Myocyte (in vitro differentiated cells): ENCODE results near the gene FMN1. TPM values are rescaled to one million over a fixed set of nuclear protein-coding genes. Genes with fewer than 3 reads are reported as not detected.

Experiments
- DNase-seq: peaks from one replicate; pipeline ENCODE4 v3.0.0-alpha.2; 2012; ENCODE audit warnings: low read depth
- polyA plus RNA-seq: library from polyadenylated mRNA; unstranded; fragments of >200 nt; gene quantifications from one replicate; pipeline ENCODE4 v1.2.1, GENCODE V29; 2012; ENCODE audit warnings: missing spikeins
- total RNA-seq: library from RNA; depleted of rRNA; stranded (reverse); fragments of >200 nt; gene quantifications from 2 replicates; pipeline ENCODE4 v1.2.3, GENCODE V29; 2014

The FMN1 gene, protein sequence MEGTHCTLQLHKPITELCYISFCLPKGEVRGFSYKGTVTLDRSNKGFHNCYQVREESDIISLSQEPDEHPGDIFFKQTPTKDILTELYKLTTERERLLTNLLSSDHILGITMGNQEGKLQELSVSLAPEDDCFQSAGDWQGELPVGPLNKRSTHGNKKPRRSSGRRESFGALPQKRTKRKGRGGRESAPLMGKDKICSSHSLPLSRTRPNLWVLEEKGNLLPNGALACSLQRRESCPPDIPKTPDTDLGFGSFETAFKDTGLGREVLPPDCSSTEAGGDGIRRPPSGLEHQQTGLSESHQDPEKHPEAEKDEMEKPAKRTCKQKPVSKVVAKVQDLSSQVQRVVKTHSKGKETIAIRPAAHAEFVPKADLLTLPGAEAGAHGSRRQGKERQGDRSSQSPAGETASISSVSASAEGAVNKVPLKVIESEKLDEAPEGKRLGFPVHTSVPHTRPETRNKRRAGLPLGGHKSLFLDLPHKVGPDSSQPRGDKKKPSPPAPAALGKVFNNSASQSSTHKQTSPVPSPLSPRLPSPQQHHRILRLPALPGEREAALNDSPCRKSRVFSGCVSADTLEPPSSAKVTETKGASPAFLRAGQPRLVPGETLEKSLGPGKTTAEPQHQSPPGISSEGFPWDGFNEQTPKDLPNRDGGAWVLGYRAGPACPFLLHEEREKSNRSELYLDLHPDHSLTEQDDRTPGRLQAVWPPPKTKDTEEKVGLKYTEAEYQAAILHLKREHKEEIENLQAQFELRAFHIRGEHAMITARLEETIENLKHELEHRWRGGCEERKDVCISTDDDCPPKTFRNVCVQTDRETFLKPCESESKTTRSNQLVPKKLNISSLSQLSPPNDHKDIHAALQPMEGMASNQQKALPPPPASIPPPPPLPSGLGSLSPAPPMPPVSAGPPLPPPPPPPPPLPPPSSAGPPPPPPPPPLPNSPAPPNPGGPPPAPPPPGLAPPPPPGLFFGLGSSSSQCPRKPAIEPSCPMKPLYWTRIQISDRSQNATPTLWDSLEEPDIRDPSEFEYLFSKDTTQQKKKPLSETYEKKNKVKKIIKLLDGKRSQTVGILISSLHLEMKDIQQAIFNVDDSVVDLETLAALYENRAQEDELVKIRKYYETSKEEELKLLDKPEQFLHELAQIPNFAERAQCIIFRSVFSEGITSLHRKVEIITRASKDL (N-terminal part only)
- 20.8 and 26.6 TPM in 2 replicates for total RNA-seq
- 6.2 TPM for polyA plus RNA-seq

DNA sequence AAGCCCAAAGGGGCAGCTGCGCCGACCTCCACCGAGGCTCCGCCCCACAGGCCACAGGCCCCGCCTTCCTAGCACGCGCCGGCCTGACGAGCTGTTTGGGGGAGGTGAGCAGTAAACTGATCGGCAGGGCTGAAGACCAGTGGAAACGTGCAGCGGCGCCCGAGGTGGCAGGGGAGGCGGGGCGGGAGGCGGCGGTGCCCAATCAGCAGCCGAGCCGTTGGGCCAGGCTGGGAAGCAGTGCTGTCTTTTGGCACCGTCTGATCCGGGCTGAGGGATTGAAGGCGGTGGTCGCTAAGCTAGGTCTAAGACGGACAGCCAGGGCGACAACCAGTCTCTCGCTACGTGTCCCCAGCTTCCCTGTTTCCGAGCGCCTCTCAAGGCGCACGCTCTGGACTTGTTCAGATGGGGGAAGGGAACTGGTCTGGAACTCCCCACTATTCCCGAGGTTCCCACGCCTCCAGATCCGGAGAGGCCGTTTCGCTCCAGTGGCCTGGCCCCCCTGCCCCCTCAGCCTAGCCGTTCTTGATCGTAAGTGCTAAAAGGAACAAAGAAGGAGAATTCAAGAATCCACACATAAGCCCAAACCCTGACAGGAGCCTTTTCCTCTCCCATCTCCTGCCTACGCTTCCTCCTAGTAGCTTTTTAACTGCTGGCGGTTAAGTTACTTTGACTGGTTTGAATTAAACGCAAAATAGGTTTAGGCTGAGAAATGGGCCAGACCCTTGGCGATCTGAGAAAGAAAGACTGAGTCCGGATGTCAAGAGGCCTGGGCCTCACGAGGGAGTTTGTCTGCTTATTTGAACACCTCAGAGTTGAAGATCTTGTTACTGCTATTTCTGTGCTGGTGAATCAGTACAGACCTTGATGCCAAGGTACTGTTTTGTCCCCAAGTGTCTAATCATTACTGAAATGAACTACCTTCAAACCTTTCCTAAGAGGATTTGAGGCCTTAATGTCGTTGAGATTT, at the start of gene FMN1:
Gene FMN1 (minus strand): TSS at position 11 of the 967 bp plus-strand sequence. CDS start 39,800 bp downstream, outside the sequence.
- peak; percentile 95 for DNase-seq

GRCh38 chr15:33243869-33244268, 49.4 kb upstream of the FMN1 start:
- no peak for DNase-seq

- DNase-seq, result no peak
These were observed 48.9 kb upstream of the FMN1 start for GRCh38 chr15:33243393-33243792.

- DNase-seq, result no peak
These were observed 48.2 kb upstream of the FMN1 start for GRCh38 chr15:33242669-33243191.

GRCh38 chr15:33242165-33242564, 47.7 kb upstream of the FMN1 start:
- DNase-seq, result no peak

DNA sequence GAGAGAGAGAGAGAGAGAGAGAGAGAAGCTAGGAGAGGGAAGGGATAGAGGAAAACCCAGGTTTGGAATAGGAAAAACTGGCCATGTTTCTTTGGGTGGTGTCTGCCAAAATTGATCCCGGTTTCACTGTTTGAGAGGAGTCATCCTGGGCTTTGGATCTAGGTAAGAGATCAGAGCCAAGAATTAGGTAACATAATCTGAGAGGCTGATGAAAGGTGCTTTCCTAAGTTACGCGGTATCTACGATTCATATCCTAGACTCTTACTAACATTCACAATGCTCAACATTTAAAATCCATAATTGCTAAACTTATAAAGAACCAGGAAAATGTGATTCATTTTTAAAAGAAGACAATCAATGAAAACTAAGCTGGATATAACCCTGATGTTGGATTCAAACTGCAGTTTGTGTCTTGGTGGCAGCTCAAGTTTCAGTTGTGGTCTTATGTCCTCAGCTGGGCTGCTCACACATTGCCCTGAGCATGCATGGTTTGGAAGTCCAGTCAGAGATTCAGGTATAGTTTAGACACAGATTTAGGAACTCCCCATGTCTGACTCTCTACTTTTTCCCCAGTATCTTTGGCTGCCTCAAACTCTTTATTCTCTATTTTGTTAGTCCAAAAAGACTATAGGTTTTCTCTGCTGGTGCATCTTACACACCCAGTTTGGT, 42.5 kb upstream of the FMN1 start:
- peak; percentile 28 for DNase-seq

- peak; percentile 61 for DNase-seq
These were observed 39.5 kb upstream of the FMN1 start for GRCh38 chr15:33234020-33234461.

DNA sequence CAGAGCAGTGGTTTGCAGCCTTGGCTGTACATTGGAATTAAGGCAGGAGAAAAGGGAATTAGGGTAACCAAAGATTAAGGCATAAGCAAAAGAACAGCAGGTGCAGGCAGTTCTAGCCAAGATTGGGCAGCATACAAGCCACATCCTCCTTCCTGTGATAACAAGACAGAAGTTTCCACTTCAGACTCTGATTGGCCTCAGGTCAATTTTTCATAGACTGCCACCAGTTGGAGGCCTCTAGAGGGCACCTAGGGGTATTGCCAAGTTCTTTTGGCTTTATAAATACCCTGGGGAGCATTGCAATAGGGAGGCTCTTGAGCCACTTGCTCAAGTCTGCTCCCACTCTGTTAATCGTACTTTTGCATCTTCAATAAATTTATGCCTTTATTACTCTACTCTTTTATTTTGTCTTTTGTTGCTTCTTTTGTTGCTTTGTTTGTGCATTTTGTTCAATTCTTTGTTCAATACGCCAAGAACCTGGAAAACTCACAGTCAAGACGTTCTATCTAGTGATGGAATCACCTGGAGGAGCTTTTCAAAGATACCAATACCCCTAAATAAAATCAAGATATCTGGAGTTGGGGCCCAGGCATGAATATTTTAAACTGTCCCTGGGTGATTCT, 32.2 kb upstream of the FMN1 start:
- DNase-seq, result peak; percentile 90

DNA sequence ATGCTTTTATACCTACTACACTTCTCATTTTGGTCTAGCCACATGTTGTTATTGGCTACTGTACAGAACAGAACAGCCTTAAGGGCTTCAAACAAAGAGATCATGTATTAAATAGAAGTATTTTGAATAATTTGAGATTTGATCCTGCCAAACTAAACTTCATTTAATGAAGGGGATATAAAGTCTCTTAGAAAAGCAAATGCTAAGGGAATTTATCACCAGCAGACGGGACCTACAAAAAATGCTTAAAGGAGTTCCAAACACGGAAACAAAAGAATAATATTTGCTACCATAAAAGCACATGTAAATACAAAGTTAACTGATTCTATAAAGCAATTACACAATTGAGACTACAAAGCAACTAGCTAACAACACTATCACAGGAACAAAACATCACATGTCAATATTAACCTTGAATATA, 23.6 kb upstream of the FMN1 start:
- no peak for DNase-seq

DNA sequence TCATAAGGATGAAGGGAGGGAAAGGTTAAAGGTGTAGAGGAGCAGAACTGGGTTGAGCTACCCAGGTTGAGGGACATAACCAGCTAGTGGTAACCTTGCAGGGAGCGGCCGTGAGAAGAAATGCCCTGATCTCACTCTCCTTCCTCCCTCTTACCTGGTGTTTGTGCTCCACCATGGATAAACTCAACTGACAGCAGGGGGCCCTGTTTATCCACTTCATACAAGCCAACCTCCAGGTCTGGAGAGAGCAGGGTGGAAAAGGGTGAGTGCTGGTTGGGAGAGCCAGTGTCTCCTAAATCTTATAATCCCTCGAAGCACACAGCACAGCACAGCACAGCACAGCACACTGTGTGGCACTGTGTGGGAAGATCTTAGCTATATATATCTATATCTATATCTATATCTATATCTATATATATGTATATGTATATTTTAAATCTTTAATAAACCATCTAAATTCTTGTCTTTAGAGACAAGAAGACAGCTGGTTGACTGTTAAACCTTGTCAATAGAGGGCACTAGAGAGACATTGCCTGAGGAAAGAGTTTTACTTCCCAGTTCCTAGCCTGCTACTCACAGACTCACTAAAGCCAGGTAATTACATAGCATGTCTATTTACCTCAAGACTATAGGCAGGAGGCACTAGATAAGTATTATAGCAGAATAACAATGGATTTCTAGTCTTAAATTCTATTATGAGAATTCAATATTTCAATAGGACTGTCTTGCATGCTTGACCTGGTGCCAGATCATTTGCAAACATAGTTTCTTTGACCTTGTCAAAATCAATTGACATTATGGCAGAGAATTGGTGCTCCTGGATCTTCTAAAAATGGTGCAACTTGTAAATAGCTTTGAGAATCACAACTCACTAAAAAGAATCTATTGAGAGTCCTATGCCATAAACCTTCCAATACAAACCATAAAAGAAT, 21.7 kb upstream of the FMN1 start:
- peak; percentile 31 for DNase-seq

DNA sequence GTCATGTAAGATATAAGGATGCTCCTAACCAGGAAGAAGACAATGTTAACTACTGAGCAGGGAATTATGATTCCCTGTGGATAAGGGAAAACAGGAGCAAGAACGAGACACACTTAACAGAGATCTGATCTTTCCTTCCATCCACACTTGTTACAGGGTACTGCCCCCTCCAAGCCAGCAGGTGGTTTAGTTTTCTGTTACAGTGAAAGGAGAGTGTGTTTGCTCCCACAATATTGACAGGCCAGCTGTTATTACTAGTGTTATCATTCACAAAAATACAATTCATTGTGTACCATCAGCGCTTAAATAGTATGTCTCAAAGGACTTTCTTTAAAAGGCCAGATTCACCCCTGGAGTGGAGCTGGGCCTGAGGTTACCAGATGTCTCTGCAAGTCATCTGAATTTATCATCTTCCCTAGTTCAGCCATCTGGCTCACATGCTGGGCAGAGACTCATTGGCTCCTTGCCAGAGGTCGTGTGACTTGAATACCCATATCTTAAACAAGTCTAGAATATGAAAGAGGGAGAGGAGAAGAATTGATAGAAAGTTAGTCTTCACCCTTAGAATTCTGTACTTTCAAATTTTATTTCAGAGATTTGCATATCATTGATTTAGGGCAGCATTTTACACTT, 16.8 kb upstream of the FMN1 start:
- peak; percentile 75 for DNase-seq

DNA sequence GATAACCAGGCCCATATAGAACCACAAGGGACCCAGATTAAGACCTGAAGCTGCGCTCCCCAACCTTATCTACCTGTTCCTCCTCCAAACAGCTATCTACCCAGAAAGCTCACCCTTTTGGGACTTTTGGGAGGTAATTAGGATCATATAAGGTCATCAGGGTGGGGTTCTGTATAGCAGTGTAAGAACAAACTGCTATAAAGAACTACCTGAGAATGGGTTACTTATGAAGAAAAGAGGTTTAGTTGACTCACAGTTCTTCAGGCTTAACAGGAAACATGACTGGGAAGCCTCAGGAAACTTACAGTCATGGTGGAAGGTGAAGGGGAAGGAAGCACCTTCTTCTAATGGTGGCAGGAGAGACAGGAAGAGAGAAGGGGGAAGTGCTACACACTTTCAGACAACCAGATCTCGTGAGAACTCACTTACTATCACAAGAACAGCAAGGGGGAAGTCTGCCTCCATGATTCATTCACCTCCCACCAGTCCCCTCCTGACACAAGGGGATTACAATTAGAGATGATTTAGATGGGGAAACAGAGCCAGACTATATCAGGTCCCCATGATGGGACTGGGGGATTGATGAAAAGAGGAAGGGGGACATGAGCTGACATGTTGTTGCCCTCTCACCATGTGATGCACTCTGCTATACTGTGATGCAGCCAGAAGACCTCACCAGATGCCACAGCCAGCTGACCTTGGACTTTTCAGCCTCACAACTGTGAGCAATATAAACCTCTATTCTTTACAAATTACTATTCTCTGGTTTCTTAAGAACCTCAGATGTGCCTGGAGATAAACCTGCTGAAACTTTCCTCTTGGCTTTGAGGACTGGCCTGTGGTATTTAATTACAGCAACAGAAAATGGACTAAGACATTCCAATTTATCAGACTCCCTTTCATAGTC, 15.3 kb upstream of the FMN1 start:
- no peak for DNase-seq

DNA sequence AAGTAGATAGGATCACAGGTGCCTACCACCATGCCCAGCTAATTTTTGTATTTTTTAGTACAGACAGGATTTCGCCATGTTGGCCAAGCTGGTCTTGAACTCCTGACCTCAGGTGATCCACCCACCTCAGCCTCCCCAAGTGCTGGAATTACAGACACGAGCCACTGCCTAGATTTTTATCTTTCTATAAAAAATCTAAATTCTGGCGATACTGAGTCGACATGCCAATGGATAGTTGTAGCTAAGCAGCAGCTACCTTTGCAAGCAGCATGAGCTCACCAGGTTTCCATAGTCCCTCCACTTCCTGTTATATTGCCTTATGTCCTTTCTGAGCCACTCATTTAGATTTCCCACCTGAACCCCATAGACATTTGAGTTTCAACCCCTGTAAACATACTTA, 13.1 kb upstream of the FMN1 start:
- no peak for DNase-seq

- DNase-seq, result no peak
These were observed 11.9 kb upstream of the FMN1 start for GRCh38 chr15:33206366-33206765.

DNA sequence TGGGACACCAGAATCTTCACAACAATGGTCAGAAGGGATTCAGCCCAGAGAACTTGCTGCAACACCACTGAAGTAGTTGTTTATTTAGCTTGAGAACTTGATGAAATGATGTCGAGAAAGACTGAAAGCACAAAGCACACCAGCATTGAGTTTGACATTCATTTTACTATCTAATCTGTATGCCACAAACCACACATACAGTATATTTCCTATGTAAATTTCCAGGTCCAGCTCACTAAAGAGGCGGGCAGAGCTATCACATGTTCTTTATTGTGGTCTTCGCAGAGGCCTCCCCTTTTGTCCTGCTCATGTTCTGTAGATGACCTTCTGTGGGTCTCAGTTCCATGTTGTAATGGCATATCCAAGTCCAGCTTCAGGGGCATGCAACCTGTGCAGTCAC, 10.4 kb upstream of the FMN1 start:
- no peak for DNase-seq

DNA sequence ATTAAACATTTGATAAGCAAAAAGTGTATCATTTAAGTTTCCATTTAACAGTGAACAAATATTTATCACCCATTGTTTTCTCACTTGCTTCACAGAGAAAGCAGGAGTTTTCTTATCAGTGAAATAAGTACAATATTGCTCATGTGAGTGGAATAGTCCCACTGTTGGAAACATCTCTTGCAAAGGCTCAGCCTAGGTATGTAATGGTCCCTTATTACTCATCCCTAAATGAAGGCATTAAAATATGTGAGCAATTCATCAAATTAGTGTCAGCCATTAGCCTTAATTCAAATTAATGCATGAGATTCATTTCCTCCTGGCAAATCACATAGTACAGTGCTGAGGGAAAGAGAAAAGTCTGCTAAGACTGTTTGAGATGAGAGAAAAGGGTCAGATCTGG, 9.6 kb upstream of the FMN1 start:
- no peak for DNase-seq
